GM19467 (cell line): Measurements from ENCODE around the gene SCN4A.
"Not testable (repeated sequence)": the region's sequence is repeated elsewhere in the genome, so short reads cannot be mapped to it uniquely, and the experiment has no call there.

Experiments
- ATAC-seq: cut with Tn5 transposase; IDR thresholded peaks from one replicate; pipeline ENCODE4 v1.9.1; 2021; ENCODE audit warnings: mild to moderate bottlenecking, moderate library complexity; ENCODE audit not compliant: unreplicated experiment

SCN4A gene

DNA sequence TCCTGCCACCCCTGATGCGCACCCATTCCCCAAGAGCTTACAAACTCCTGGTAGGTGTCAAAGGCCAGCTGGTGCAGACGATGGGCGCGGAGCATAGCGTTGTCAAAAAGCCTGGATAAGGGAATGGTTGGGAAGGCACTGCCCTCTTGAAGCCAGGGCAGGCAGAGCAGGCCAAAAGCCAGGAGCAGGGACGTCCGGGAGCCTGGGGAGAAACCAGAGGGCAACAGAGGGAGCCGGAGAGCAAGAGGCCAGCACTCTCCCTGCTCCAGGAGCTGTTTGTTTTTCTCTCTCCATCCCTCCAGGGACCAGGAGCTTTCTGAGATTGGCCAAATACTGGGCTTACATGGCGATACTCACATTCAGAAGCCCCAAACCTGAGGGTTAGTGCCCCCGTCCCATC is 54.4 kb downstream of the SCN4A start:
- no peak for ATAC-seq

DNA sequence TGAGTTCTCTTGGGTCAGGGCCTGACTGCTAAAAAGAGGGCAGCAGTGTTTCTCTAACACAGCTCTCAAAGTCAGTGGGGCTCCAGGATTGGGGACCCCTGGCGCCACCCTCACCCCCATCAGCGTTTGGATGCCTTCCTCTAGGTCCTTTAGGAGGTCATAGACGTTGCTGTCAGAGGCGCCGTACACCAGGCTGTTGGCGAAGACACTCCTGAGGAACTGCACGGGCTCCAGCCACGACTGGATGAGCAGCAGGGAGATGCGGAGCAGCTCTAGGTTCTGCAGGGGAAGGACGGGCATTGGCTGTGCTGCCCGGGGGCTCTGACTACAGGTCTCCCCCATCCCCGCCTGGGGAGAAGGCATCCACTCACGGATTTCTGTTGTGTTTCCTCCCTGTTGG is 55.1 kb downstream of the SCN4A start:
- no peak for ATAC-seq

DNA sequence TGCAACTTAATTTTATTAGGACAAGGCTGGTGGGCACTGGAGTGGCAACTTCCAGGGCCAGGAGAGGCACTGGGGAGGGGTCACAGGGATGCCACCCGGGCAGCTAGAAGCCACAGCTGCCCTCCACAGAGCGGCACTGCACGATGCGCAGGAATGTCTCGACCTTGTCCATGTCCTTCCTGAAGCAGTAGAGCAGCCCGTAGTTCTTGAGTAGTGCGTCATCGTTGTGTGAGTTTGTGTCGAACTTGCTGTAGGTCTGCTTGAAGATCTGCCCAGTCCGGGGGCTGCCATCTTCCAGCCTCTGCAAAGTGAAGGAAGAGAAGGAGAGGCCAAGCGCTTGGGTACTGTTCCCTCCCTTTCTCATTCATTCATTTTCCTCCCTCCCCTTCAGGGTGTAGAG is 55.5 kb downstream of the SCN4A start:
- not testable (repeated sequence) for ATAC-seq

DNA sequence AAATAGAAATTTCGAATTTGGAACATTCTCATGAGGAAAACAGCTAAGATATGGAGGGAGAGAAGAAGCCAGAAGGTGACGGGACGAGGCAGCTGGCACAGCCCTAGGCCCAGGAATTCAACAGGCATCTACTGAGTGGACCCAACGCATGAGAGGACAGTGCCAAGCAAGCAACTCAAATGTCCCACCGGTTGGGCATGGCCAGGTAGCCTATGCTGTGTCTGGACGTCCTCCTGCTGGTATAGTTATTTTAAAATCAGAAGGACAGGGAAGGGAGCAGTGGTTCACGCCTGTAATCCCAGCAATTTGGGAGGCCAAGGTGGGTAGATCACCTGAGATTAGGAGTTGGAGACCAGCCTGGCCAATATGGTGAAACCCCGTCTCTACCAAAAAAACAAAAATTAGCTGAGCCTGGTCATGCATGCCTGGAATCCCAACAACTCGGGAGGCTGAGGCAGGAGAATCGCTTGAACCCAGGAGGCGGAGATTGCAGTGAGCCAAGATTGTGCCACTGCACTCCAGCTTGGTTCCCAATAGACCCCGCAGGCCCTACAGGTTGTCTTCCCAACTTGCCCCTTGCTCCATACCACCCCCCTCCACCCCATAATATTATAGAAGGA is 56.0 kb downstream of the SCN4A start:
- ATAC-seq, result no peak

DNA sequence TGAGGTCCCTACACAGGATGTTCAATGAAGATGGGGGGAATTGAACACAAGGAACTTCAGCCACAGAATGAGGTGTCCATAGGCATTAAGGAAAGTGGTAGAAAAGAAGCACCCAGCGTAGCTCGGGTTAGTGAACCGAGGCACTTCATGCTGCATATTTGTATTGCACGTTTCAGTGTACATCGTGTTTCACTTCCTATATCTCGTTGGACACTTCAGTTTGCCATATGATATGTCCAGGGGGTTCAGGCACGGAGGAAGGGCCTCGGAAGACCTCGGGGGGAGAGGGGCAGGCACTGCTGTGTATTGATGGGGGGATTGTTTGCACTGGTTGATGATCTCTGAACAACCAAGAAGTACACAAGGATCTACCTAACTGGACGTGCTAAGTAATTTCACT is 57.0 kb downstream of the SCN4A start:
- ATAC-seq, result not testable (repeated sequence)

DNA sequence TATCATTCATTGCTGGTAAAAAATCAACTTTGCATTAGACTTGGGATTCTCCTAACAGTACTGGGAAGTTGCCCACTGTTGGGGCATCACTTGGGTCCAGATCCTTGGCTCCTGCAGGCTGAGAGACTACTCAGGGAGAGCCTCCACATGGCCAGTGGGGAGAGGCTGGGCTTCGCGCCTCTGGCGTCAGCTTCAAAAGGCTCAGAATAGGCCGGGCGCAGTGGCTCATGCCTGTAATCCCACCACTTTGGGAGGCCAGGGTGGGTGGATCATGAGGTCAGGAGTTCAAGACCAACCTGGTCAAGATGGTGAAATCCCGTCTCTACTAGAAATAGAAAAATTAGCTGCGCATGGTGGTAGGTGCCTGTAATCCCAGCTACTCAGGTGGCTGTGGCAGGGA is 58.2 kb downstream of the SCN4A start:
- no peak for ATAC-seq

DNA sequence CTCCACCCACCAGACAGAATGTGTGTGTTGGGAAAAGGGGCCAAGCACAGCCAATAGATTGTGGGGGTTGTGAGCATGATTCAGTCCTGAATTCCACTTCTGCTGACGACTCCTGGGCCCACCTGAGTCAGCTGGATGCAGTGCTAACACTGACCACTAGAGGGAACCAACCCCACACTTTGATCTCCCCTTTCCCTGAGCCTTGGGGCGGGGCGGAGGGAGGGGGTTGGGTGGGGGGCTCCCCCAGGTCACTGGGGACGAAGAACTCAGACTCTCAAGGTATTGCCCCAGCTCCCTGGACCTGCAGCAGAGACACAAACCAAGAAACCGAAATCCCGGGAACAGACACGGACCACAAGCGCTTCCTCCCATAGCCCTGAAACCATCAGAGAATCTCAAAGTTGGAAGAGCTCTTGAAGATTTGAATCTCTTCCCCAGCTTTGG is 61.0 kb downstream of the SCN4A start:
- ATAC-seq, result no peak

DNA sequence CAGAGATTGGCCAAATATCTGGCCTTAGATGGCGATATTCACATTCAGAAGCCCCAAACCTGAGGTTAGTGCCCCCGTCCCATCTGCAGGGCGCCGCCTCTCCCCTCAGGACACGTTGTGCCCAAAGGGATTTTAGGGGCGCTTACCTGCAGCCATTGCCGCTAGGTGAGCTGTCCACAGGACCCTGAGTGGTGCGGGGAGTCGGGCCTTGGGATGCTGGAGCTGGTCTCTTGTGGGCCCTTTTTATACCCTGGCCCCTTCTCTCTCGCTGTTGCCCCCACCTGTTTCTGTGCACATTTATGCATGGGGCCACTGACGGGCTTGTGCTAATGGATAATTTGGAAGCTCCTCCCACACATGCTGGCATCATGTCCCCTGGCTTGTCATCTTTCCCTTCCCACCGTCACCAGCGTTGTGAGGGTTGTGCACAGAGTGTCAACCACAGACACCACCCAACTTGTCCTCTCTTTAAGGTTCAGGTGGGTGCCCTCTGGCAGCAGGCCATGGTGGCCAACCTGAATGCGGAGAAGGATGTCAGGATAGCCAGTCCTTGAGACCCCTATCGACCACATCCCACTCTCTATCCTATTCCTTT is 61.6 kb downstream of the SCN4A start, which contains the start of gene CSHL1:
Gene CSHL1 (minus strand): TSS at position 218 of the 595 bp plus-strand sequence. CDS start 62 bp downstream, at position 156.
- ATAC-seq, result no peak

DNA sequence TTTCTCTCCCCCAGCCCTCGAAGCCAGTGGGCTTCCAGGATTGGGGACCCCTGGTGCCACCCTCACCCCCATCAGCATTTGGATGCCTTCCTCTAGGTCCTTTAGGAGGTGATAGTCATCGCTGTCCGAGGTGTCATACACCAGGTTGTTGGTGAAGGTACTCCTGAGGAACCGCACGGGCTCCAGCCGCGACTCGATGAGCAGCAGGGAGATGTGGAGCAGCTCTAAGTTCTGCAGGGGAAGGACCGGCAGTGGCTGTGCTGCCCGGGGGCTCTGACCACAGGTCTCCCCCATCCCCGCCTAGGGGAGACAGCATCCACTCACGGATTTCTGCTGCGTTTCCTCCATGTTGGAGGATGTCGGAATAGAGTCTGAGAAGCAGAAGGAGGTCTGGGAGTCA is 62.6 kb downstream of the SCN4A start:
- no peak for ATAC-seq

DNA sequence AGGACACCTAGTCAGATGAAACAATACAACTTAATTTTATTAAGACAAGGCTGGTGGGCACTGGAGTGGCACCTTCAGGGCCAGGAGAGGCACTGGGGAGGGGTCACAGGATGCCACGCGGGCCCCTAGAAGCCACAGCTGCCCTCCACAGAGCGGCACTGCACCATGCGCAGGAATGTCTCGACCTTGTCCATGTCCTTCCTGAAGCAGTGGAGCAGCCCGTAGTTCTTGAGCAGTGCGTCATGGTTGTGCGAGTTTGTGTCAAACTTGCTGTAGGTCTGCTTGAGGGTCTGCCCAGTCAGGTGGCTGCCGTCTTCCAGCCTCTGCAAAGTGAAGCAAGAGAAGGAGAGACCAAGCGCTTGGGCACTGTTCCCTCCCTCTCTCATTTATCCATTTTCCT is 63.1 kb downstream of the SCN4A start:
- ATAC-seq, result not testable (repeated sequence)

DNA sequence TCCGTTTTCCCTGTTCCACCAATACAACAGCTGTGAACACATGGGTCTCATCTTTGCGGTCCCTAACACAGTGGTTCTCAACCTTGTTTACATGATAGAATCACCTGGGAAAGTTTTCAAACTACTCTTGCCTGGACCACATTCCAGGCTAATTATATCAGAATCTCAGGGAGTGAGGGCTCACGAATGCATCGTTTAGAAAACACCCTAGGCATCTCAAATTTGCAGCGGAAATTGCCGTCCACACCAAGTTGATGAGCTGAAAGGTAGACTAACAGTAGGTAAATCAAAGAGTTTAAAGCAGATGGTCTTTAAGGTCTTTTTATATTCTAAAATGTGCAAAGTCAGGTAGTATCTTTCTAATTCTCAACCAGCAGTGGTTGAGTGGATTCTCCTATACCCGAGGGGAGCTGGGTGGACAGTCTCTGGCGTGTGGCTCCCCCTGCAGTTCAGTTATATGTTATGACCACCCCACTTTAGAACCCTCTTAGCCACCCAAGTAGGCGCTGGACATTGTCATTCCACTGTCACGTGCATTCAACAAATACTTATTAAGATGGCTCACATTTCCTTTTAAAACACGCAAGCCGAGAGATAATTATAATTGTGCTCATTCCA is 65.4 kb downstream of the SCN4A start:
- ATAC-seq, result not testable (repeated sequence)

DNA sequence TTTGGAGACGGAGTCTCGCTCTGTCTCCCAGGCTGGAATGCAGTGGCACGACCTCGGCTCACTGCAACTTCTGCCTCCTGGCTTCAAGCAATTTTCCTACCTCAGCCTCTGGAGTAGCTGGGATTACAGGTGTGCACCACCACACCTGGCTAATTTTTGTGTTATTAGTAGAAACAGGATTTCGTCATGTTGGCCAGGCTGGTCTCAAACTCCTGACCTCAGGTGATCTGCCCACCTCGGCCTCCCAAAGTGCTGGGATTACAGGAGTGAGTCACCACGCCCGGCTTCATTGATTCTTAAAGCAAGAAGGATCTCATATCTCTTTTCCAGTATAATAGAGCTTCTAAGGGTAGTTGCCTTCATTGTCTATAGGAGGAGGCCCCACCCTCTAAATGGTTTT is 67.9 kb downstream of the SCN4A start:
- ATAC-seq, result not testable (repeated sequence)

DNA sequence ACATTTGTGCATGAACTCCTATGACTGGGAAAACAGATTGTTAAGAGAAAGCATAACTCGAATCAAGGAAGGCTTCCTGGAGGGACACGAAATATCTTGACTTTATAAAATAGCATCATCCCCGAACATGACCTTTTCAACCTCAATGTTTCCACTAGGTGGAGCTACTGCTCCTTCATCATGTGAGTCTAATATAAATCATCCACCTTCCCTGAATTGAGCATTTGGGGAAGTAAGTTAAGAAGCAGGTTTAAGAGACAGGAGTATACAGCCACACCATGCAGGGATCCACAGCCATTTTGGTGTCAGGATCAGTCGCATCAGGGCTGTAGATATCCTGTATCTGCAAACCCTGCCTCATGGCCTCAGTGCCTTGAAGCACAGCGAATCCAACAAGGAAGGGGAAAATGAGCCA is 68.9 kb downstream of the SCN4A start:
- not testable (repeated sequence) for ATAC-seq

DNA sequence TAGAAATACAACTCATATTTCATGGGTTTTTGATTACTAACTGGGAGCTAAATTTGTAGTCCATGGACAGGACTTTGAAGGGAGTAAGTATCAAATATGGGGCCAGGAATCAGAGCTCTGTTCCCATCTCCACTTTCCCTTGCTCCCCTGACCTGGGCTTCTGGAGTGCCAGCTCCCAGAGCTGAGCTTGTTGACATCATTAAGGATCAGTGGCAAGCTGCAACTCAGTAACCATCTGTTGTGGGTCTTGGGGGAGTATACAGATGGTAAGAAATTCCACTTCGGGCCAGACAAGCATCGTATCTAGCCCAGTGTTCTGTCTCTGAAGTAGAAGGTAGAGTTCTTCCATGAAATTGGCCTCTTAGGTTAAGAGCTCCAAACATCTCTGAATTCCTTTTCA is 70.7 kb downstream of the SCN4A start:
- ATAC-seq, result not testable (repeated sequence)

DNA sequence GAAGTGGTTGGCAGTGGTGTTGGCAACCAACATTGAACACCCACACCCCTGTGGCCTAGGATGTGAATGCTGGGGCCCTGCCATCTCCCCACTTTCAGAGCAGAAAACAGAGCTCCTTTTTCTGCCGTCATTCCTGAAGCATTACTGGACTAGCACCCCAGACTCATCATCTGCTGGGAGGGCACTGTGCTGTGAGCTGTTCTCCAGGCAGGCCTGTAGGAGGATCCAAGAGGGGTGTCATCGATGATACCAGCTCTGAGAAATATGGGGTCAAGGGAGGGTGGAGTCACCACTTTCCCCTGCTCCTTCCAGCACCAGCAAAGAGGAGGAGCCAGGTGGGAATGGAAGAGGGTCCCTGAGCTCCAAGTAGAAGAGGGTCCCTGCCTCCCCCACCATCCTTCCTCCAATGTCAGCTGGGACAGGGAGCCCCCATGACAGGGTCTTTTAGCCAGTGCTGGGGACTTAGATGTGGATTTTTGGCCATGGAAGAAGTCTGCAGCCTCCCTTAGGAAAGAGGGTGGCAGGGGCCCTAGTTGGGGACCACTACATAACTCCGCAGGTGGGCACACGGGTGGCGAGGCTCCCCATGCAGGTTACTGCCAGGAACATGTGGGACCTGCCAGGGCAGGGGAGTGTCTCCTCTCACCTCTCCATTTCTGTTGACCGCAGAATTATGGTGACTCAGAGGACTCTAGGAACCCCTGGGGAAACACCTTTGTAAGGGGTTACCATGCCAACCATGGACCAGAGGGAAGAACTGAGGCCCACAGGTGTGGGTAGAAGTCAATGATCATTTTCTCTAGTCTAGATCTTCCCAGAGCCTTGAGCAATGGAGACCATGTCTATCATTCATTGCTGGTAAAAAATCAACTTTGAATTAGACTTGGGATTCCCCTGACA is 73.6 kb downstream of the SCN4A start:
- ATAC-seq, result not testable (repeated sequence)

DNA sequence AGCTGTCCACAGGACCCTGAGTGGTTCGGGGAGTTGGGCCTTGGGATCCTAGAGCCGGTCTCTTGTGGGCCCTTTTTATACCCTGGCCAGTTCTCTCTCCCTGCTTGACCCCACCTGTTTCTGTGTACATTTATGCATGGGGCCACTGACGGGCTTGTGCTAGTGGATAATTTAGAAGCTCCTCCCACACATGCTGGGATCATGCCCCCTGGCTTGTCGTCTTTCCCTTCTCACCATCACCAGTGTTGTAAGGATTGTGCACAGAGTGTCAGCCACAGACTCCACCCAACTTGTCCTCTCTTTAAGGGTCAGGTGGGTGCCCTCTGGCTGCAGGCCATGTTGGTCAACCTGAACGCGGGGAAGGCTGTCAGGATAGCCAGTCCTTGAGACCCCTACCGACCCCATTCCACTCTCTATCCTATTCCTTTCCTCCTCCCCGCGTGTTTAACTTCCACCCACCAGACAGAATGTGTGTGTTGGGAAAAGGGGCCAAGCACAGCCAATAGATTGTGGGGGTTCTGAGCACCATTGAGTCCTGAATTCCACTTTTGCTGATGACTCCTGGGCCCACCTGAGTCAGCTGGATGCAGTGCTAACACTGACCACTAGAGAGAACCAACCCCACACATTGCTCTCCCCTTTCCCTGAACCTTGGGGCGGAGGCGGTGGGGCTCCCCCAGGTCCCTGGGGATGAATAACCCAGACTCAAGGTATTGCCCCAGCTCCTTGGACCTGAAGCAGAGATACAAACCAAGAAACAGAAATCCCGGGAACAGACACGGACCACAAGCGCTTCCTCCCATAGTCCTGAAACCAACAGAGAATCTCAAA is 76.0 kb downstream of the SCN4A start, which contains the start of gene CSH1:
Gene CSH1 (minus strand): TSS at position 51 of the 831 bp plus-strand sequence. CDS start 63 bp downstream, outside the sequence.
- not testable (repeated sequence) for ATAC-seq

DNA sequence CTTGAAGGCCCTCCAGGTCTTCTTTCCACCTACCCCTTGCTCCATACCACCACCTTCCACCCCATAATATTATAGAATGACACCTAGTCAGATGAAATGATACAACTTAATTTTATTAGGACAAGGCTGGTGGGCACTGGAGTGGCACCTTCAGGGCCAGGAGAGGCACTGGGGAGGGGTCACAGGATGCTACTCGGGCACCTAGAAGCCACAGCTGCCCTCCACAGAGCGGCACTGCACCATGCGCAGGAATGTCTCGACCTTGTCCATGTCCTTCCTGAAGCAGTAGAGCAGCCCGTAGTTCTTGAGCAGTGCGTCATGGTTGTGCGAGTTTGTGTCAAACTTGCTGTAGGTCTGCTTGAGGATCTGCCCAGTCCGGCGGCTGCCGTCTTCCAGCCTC is 77.9 kb downstream of the SCN4A start:
- ATAC-seq, result not testable (repeated sequence)

DNA sequence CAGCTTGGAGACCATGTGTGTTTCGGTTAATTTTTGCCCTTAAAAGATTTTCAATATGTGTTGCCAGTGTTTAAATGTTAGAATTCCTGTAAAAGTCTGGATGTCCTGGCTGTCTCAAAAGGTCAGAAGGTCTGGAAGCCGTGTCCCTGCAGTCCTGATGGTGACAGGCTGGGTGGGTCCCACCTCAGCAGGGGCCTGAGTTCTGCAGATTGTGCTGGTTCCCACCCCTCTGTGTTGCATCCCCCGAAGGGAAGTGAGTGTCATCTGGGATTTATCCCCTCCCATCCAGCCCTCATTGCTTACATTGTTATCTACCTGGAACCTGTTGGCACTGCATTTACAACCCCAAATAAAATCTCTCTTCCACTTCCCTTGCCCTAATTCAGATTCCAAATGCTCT is 78.7 kb downstream of the SCN4A start:
- ATAC-seq, result not testable (repeated sequence)

DNA sequence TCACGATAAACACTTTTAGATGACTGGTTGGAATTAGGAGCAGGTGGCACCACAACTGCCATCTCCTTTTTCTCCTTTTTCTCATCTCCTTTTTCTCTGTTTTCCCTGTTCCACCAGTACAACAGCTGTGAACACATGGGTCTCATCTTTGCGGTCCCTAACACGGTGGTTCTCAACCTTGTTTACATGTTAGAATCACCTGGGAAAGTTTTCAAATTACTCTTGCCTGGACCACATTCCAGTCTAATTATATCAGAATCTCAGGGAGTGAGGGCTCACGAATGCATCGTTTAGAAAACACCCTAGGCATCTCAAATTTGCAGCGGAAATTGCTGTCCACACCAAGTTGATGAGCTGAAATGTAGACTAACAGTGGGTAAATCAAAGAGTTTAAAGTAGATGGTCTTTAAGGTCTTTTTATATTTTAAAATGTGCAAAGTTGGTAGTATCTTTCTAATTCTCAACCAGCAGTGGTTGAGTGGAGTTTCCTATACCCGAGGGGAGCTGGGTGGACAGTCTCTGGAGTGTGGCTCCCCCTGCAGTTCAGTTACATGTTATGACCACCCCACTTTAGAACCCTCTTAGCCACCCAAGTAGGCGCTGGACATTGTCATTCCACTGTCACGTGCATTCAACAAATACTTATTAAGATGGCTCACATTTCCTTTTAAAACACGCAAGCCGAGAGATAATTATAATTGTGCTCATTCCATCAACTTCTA is 80.2 kb downstream of the SCN4A start:
- ATAC-seq, result not testable (repeated sequence)
